GM12878 (cell line): ENCODE measurements around the gene DNAJC7. TPM values are rescaled to one million over a fixed set of nuclear protein-coding genes. Genes with fewer than 3 reads are reported as not detected.

ENCODE experiments used
- ATAC-seq: fragments of 200-7000 bp; cut with Tn5 transposase; 3 replicates; pipeline ENCODE4 v1.9.1; 2020; ENCODE audit warnings: mild to moderate bottlenecking, moderate library complexity
- BruUV-seq: library from RNA; stranded (reverse); fragments of 400-500 nt; replicated peaks from 2 replicates; lab custom pipeline; 2021; lab: Mats Ljungman, UMichigan
- CTCF ChIA-PET: fragments of 300-600 bp; sonication (Branson Sonifier 250); formaldehyde crosslinking; extraction: SDS; loops from one replicate; lab custom pipeline; 2021; ENCODE audit warnings: inconsistent platforms; lab: Yijun Ruan, JAX
- POLR2A ChIA-PET: fragments of 350-600 bp; formaldehyde crosslinking; extraction: SDS; loops from one replicate; lab custom pipeline; 2021; ENCODE audit warnings: inconsistent platforms; lab: Charles Lee
- RAD21 ChIA-PET: fragments of 300-600 bp; sonication (Branson Sonifier 250); formaldehyde crosslinking; loops from one replicate; lab custom pipeline; 2023; ENCODE audit warnings: antibody characterized with exemption; ENCODE audit not compliant: unreplicated experiment; lab: Charles Lee
- SMC1A ChIA-PET: fragments of 300-600 bp; sonication (Branson Sonifier 250); formaldehyde crosslinking; loops from one replicate; lab custom pipeline; 2023; ENCODE audit not compliant: unreplicated experiment, uncharacterized antibody; lab: Charles Lee
- DNase-seq: peaks from one replicate; pipeline ENCODE4 v3.0.0-alpha.2; 2011; ENCODE audit warnings: low read depth, low spot score
- FAIRE-seq: peaks from 3 replicates; lab custom pipeline; 2011; peaks lifted over from hg19 to GRCh38; lab: Jason Lieb, UNC
- H2AFZ ChIP-seq: 2 replicates; pipeline ENCODE4 v1.6.0; 2011; ENCODE audit warnings: low read depth, low read length, control low read depth; ENCODE audit not compliant: control insufficient read depth
- H3K27ac ChIP-seq: 2 replicates; pipeline ENCODE4 v1.5.1; 2011; ENCODE audit warnings: control low read depth; ENCODE audit not compliant: control insufficient read depth, insufficient read depth
- H3K27me3 ChIP-seq, 2 experiments: replicated peaks in 1 of 2; 2 replicates each; pipeline versions ENCODE4 v1.6.0 to v1.6.1; 2011; ENCODE audit warnings: low read length in 1 of 2; ENCODE audit not compliant: control insufficient read depth in 2 of 2, insufficient read depth in 2 of 2
- H3K36me3 ChIP-seq, 2 experiments: 2 replicates each; pipeline ENCODE4 v1.5.1; 2011; ENCODE audit warnings: low read length in 1 of 2; ENCODE audit not compliant: control insufficient read depth in 2 of 2, insufficient read depth in 2 of 2
- H3K4me1 ChIP-seq: 2 replicates; pipeline ENCODE4 v1.6.1; 2011; ENCODE audit warnings: mild to moderate bottlenecking, low read length, moderate library complexity, mixed read lengths; ENCODE audit not compliant: control insufficient read depth, insufficient read depth
- H3K4me2 ChIP-seq: 2 replicates; pipeline ENCODE4 v1.6.0; 2011; ENCODE audit warnings: control low read depth; ENCODE audit not compliant: control insufficient read depth, insufficient read depth
- H3K4me3 ChIP-seq: fragments of 200-600 bp; sonication (generic); 2 replicates; pipeline ENCODE4 v1.5.1; 2016
- H3K79me2 ChIP-seq: 2 replicates; pipeline ENCODE4 v1.6.0; 2011; ENCODE audit warnings: low read length; ENCODE audit not compliant: control insufficient read depth, insufficient read depth
- H3K9ac ChIP-seq: 2 replicates; pipeline ENCODE4 v1.8.0; 2011; ENCODE audit warnings: low read length, control low read depth, mixed read lengths; ENCODE audit not compliant: control insufficient read depth, insufficient read depth
- H3K9me3 ChIP-seq: replicated peaks from 3 replicates; pipeline ENCODE4 v1.5.1; 2011; ENCODE audit warnings: mild to moderate bottlenecking, low read length; ENCODE audit not compliant: control insufficient read depth, insufficient read depth
- H4K20me1 ChIP-seq: 2 replicates; pipeline ENCODE4 v1.6.0; 2011; ENCODE audit not compliant: control insufficient read depth, insufficient read depth
- BHLHE40 ChIP-seq, 2 experiments: fragments of 450-650 bp in 1 of 2; IDR thresholded peaks; 2 replicates each; pipeline ENCODE4 v1.6.1; 2011 to 2017; ENCODE audit warnings: low read depth in 2 of 2, borderline replicate concordance in 1 of 2, improper control_type of control experiment in 1 of 2, low read length in 1 of 2, mild to moderate bottlenecking in 1 of 2
- CREM ChIP-seq: IDR thresholded peaks from 2 replicates; pipeline ENCODE4 v1.6.1; 2014; ENCODE audit warnings: antibody characterized with exemption, low read depth
- ETV6 ChIP-seq, 2 experiments: fragments of 450-650 bp in 1 of 2; IDR thresholded peaks in 1 of 2; conservative IDR thresholded peaks in 1 of 2; 2 replicates each; pipeline ENCODE4 v1.6.1; 2014; ENCODE audit warnings: antibody characterized with exemption in 1 of 2, borderline replicate concordance in 1 of 2, low read depth in 1 of 2, mild to moderate bottlenecking in 1 of 2, moderate library complexity in 1 of 2
- NRF1 ChIP-seq: conservative IDR thresholded peaks from 2 replicates; pipeline ENCODE4 v1.6.1; 2011; ENCODE audit warnings: mild to moderate bottlenecking, low read depth, low read length, improper control_type of control experiment
- SREBF2 ChIP-seq: IDR thresholded peaks from 2 replicates; pipeline ENCODE4 v1.6.1; 2012; ENCODE audit warnings: mild to moderate bottlenecking, low read length
- SRF ChIP-seq, 2 experiments: IDR thresholded peaks; 2 replicates each; pipeline ENCODE4 v1.6.1; 2011; ENCODE audit warnings: low read depth in 2 of 2, low read length in 2 of 2, mild to moderate bottlenecking in 1 of 2, moderate library complexity in 1 of 2
- STAT3 ChIP-seq: IDR thresholded peaks from 2 replicates; pipeline ENCODE4 v1.6.1; 2011; ENCODE audit warnings: low read depth, low read length, improper control_type of control experiment
- YY1 ChIP-seq: IDR thresholded peaks from 2 replicates; pipeline ENCODE4 v1.6.1; 2011; ENCODE audit warnings: low read depth, mild to moderate bottlenecking, low read length
- ZNF217 ChIP-seq: fragments of 450-650 bp; IDR thresholded peaks from 2 replicates; pipeline ENCODE4 v1.6.1; 2017; ENCODE audit warnings: antibody characterized with exemption, mild to moderate bottlenecking
- WGBS: methylation state at CpG from one replicate; pipeline ENCODE4 v1.1.6; 2016; ENCODE audit warnings: low lambda C conversion rate; ENCODE audit not compliant: insufficient replicate concordance, insufficient coverage; ENCODE audit errors: missing lambda C conversion rate; 5-methylcytosine and 5-hydroxymethylcytosine counted together
- in situ Hi-C: fragments of 300-500 bp; cut with MboI; formaldehyde crosslinking; loops from 9 replicates; pipeline ENCODE4 v1.14.3; 2018; ENCODE audit warnings: mixed read lengths
- intact Hi-C: fragments of 100-400 bp; cut with micrococcal nuclease; formaldehyde crosslinking; loops from one replicate; pipeline ENCODE4 v1.14.2; 2022; ENCODE audit not compliant: unreplicated experiment
- polyA plus RNA-seq, 11 experiments: library from polyadenylated mRNA; depleted of rRNA in 4 of 11; unstranded in 6 of 11; stranded (reverse) in 5 of 11; fragments of >200 nt; fragmentation: Nextera tagmentation in 4 of 11; fragmentation: Illumina TruSeq in 1 of 11; extraction: Ambion mirVana in 4 of 11; extraction: Trizol in 1 of 11; gene quantifications; 1 replicate in 1 of 11; 2 replicates in 10 of 11; pipeline versions ENCODE4 v1.2.1 to v1.2.3, GENCODE V29; 2011 to 2016; ENCODE audit warnings: inconsistent platforms in 2 of 11, missing spikeins in 2 of 11, low read depth in 1 of 11
- total RNA-seq, 4 experiments: library from RNA; depleted of rRNA in 3 of 4; stranded (reverse); fragments of >200 nt in 3 of 4; fragmentation: Illumina TruSeq in 1 of 4; extraction: Trizol in 1 of 4; gene quantifications; 2 replicates each; pipeline versions ENCODE4 v1.2.1 to v1.2.3, GENCODE V29; 2013 to 2021
- TF ChIP-seq, protein P1 (sequence below): fragments of 450-650 bp; IDR thresholded peaks from 2 replicates; pipeline ENCODE4 v1.6.1; 2017; ENCODE audit warnings: antibody characterized with exemption, mild to moderate bottlenecking, moderate library complexity
- TF ChIP-seq, protein P2 (sequence below): fragments of 450-650 bp; conservative IDR thresholded peaks from 2 replicates; pipeline ENCODE4 v1.6.1; 2017; ENCODE audit warnings: mild to moderate bottlenecking, moderate library complexity
- TF ChIP-seq, protein P3 (sequence below): IDR thresholded peaks from 2 replicates; pipeline ENCODE4 v1.6.1; 2011; ENCODE audit warnings: low read depth, low read length, improper control_type of control experiment, borderline replicate concordance
- TF ChIP-seq, protein P4 (sequence below): fragments of 450-650 bp; IDR thresholded peaks from 2 replicates; pipeline ENCODE4 v1.6.1; 2017; ENCODE audit warnings: low read depth, mild to moderate bottlenecking, moderate library complexity

Gene DNAJC7
- total and polyA plus RNA-seq, 10 of the 15 experiments (the other 5 are each of a cell fraction or from before 2014, with no cell fraction given) = 60.1 to 173 (median 94.9) TPM

DNA sequence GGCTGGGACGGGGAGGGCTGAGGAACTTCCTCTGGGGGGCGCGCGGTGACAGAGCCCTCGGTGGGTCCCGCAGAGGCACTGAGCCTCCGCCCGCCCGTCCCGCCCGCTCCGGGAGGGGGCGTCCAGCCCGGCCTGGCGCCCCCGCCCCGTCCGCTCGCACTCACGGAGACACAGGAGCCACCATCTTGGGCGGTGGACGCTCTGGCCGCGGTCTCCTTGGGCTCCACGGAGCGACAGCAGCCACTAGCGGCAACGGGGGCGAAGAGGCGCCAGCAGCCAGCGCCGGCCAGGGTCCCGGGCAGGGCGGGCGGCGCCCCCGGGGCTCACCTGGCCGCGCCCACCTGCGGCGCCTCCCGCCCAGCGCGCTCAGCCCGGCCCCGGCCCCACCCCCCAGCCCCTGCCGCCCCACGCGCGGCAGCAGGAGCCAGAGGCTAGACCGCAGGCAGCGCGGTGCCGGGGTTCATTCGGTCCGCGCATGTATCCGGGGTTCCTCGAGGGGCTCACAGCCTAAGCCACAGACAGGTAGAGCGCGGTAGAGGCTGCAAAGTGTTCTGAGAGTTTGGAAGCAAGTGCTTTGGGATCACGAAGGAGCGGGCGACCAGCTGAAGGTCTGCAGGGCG, 33.3 kb upstream of the DNAJC7 start, which contains the start of gene C17orf113 (continued):
- TF ChIP-seq, protein P1, sequence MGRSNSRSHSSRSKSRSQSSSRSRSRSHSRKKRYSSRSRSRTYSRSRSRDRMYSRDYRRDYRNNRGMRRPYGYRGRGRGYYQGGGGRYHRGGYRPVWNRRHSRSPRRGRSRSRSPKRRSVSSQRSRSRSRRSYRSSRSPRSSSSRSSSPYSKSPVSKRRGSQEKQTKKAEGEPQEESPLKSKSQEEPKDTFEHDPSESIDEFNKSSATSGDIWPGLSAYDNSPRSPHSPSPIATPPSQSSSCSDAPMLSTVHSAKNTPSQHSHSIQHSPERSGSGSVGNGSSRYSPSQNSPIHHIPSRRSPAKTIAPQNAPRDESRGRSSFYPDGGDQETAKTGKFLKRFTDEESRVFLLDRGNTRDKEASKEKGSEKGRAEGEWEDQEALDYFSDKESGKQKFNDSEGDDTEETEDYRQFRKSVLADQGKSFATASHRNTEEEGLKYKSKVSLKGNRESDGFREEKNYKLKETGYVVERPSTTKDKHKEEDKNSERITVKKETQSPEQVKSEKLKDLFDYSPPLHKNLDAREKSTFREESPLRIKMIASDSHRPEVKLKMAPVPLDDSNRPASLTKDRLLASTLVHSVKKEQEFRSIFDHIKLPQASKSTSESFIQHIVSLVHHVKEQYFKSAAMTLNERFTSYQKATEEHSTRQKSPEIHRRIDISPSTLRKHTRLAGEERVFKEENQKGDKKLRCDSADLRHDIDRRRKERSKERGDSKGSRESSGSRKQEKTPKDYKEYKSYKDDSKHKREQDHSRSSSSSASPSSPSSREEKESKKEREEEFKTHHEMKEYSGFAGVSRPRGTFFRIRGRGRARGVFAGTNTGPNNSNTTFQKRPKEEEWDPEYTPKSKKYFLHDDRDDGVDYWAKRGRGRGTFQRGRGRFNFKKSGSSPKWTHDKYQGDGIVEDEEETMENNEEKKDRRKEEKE = no peak

DNA sequence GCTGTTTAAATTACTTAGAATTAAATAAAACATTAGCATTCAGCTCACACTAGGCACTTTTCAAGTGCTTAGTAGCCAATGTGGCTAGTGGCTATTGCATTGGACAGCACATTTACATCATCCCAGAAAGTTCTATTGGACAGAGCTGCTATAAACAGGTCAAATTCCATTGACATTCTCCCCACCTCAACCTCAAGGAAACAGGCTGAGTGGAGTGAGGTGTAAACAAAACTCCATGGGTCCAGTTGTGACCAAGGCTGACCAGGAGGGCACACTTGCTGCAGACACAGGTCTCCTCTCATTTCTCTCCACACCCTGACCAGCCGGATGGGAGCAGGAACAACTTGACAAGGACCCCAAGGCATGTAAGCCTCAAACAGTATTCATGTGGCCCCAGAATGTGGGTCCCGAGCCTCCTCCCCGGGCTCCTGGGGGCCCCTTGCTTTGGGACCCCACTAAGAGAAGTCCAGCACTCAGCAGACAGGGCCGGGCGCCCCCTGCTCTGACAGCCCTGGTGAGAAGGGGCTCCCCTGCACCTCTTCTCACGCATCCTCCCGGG, 32.7 kb upstream of the DNAJC7 start:
- DNase-seq (no peak), ATAC-seq (peak; percentile 42), FAIRE-seq (no peak)
- 2% methylated on average over 7 of the region's 7 CpGs for WGBS
- RAD21 ChIA-PET = no interaction called here
- in situ Hi-C loops = no loop called here
- Histone ChIP-seq H3K27me3 (peaks cover 4 to 5% of the 10 kb centered on the region in 2 experiments), H3K4me1 (no peaks in the 10 kb centered on the region), H3K27ac (no peak overlapping the region), H2AFZ (peak overlapping the region; percentile 72), H4K20me1 (no peaks in the 10 kb centered on the region), H3K36me3 (no peaks in the 10 kb centered on the region), H3K9me3 (no peaks in the 10 kb centered on the region), H3K4me2 (peak overlapping the region; percentile 89), H3K4me3 (peak overlapping the region; percentile 52; the same call in 1 of the 2 replicates), H3K79me2 (no peaks in the 10 kb centered on the region), H3K9ac (peak overlapping the region; percentile 7; the same call in 1 of the 2 replicates)
- CTCF ChIA-PET = interaction anchor here (0.6 to 1.6 kb wide), 7 partner anchors 9 to 58 kb away, joined by 3 to 5 read pairs (median 3); no protein-coding TSS in a partner anchor
- SMC1A ChIA-PET = interaction anchor here (1.0 to 1.2 kb wide), 3 partner anchors 15 to 29 kb away, joined by 3 to 4 read pairs (median 3); no protein-coding TSS in a partner anchor
- BruUV-seq = no TSS peak
- intact Hi-C loops = no loop called here
- POLR2A ChIA-PET = no interaction called here
- TF ChIP-seq NRF1 = no peak
- no peak for TF ChIP-seq YY1
- TF ChIP-seq SREBF2 = no peak
- TF ChIP-seq STAT3 = no peak
- TF ChIP-seq BHLHE40 (IDR thresholded peaks at IDR 0.05; ENCODE audit: borderline replicate concordance in 1 of 2, low read depth in 2 of 2, low read length in 1 of 2) = no peak
- TF ChIP-seq, protein P2, sequence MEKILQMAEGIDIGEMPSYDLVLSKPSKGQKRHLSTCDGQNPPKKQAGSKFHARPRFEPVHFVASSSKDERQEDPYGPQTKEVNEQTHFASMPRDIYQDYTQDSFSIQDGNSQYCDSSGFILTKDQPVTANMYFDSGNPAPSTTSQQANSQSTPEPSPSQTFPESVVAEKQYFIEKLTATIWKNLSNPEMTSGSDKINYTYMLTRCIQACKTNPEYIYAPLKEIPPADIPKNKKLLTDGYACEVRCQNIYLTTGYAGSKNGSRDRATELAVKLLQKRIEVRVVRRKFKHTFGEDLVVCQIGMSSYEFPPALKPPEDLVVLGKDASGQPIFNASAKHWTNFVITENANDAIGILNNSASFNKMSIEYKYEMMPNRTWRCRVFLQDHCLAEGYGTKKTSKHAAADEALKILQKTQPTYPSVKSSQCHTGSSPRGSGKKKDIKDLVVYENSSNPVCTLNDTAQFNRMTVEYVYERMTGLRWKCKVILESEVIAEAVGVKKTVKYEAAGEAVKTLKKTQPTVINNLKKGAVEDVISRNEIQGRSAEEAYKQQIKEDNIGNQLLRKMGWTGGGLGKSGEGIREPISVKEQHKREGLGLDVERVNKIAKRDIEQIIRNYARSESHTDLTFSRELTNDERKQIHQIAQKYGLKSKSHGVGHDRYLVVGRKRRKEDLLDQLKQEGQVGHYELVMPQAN = no peak
- TF ChIP-seq CREM = no peak
- TF ChIP-seq, protein P3, sequence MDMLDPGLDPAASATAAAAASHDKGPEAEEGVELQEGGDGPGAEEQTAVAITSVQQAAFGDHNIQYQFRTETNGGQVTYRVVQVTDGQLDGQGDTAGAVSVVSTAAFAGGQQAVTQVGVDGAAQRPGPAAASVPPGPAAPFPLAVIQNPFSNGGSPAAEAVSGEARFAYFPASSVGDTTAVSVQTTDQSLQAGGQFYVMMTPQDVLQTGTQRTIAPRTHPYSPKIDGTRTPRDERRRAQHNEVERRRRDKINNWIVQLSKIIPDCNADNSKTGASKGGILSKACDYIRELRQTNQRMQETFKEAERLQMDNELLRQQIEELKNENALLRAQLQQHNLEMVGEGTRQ = no peak
- no peak for TF ChIP-seq SRF (IDR thresholded peaks at IDR 0.05; ENCODE audit: low read depth in 2 of 2, low read length in 2 of 2)
- TF ChIP-seq, protein P4, sequence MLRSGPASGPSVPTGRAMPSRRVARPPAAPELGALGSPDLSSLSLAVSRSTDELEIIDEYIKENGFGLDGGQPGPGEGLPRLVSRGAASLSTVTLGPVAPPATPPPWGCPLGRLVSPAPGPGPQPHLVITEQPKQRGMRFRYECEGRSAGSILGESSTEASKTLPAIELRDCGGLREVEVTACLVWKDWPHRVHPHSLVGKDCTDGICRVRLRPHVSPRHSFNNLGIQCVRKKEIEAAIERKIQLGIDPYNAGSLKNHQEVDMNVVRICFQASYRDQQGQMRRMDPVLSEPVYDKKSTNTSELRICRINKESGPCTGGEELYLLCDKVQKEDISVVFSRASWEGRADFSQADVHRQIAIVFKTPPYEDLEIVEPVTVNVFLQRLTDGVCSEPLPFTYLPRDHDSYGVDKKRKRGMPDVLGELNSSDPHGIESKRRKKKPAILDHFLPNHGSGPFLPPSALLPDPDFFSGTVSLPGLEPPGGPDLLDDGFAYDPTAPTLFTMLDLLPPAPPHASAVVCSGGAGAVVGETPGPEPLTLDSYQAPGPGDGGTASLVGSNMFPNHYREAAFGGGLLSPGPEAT = no peak
- TF ChIP-seq ZNF217 = no peak
- TF ChIP-seq ETV6 (conservative IDR thresholded peaks at IDR 0.05 in 1 of 2, IDR thresholded peaks at IDR 0.05 in 1 of 2; ENCODE audit: borderline replicate concordance in 1 of 2, low read depth in 1 of 2) = no peak
